IMR-90 (cell line): ENCODE results near the gene OPRL1. TPM values are rescaled to one million over a fixed set of nuclear protein-coding genes. Genes with fewer than 3 reads are reported as not detected.
"Not testable (repeated sequence)": the region's sequence is repeated elsewhere in the genome, so short reads cannot be mapped to it uniquely, and the experiment has no call there.

Experiments
- ATAC-seq: fragments of 200-7000 bp; cut with Tn5 transposase; 2 replicates; pipeline ENCODE4 v1.9.1; 2020; ENCODE audit warnings: low read depth, mild to moderate bottlenecking, moderate library complexity
- BruUV-seq: library from RNA; stranded (reverse); fragments of 400-500 nt; replicated peaks from 2 replicates; lab custom pipeline; 2021; lab: Mats Ljungman, UMichigan
- CTCF ChIA-PET: fragments of 300-600 bp; formaldehyde crosslinking; extraction: SDS; loops from one replicate; lab custom pipeline; 2021; ENCODE audit warnings: antibody characterized with exemption; lab: Yijun Ruan, JAX
- POLR2A ChIA-PET: fragments of 300-600 bp; sonication (Branson Sonifier 250); formaldehyde crosslinking; loops from one replicate; lab custom pipeline; 2022; ENCODE audit warnings: antibody characterized with exemption; ENCODE audit not compliant: unreplicated experiment; lab: Charles Lee
- DNase-seq: peaks from one replicate; pipeline ENCODE4 v3.0.0; 2013
- H2AFZ ChIP-seq: replicated peaks from 2 replicates; pipeline ENCODE3; 2013; ENCODE audit warnings: low read length, mild to moderate bottlenecking; ENCODE audit not compliant: poor library complexity
- H2AK5ac ChIP-seq: 2 replicates; pipeline ENCODE4 v1.6.1; 2013; ENCODE audit warnings: low read depth, low read length, inconsistent platforms
- H2AK9ac ChIP-seq: replicated peaks from 2 replicates; pipeline ENCODE3; 2013; ENCODE audit warnings: mild to moderate bottlenecking, low read depth, low read length, moderate library complexity; ENCODE audit not compliant: poor library complexity
- H2BK120ac ChIP-seq: 2 replicates; pipeline ENCODE4 v1.6.1; 2013; ENCODE audit warnings: low read depth, low read length, inconsistent platforms
- H2BK15ac ChIP-seq: 3 replicates; pipeline ENCODE4 v1.6.1; 2013; ENCODE audit warnings: low read depth, low read length, inconsistent platforms
- H2BK20ac ChIP-seq: 2 replicates; pipeline ENCODE4 v1.6.1; 2013; ENCODE audit warnings: low read depth, mild to moderate bottlenecking, inconsistent platforms, low read length, moderate library complexity
- H2BK5ac ChIP-seq: 2 replicates; pipeline ENCODE4 v1.6.1; 2013; ENCODE audit warnings: mild to moderate bottlenecking, low read depth, low read length, inconsistent platforms; ENCODE audit not compliant: poor library complexity, severe bottlenecking
- H3K14ac ChIP-seq: replicated peaks from 2 replicates; pipeline ENCODE4 v1.6.1; 2013; ENCODE audit warnings: low read depth, low read length, inconsistent platforms
- H3K18ac ChIP-seq: 2 replicates; pipeline ENCODE4 v1.6.1; 2013; ENCODE audit warnings: low read depth, low read length, control low read depth
- H3K23ac ChIP-seq: 2 replicates; pipeline ENCODE4 v1.6.1; 2013; ENCODE audit warnings: low read depth, low read length, inconsistent platforms
- H3K27ac ChIP-seq: 2 replicates; pipeline ENCODE4 v1.5.1; 2013; ENCODE audit warnings: mild to moderate bottlenecking, control low read depth, low read length; ENCODE audit not compliant: insufficient read depth
- H3K27me3 ChIP-seq: 2 replicates; pipeline ENCODE4 v1.6.1; 2013; ENCODE audit warnings: low read length; ENCODE audit not compliant: control insufficient read depth, insufficient read depth
- H3K36me3 ChIP-seq: 2 replicates; pipeline ENCODE4 v1.6.1; 2013; ENCODE audit warnings: low read length, mixed read lengths; ENCODE audit not compliant: control insufficient read depth, insufficient read depth
- H3K4ac ChIP-seq: 2 replicates; pipeline ENCODE4 v1.6.1; 2013; ENCODE audit warnings: low read depth, low read length, inconsistent platforms
- H3K4me1 ChIP-seq: 2 replicates; pipeline ENCODE4 v1.6.1; 2013; ENCODE audit warnings: low read length, mixed read lengths; ENCODE audit not compliant: control insufficient read depth, insufficient read depth
- H3K4me2 ChIP-seq: 2 replicates; pipeline ENCODE4 v1.6.1; 2013; ENCODE audit warnings: low read depth, mild to moderate bottlenecking, control low read depth, low read length, moderate library complexity
- H3K4me3 ChIP-seq: 2 replicates; pipeline ENCODE4 v1.5.1; 2013; ENCODE audit warnings: low read depth, mild to moderate bottlenecking, control low read depth, low read length, moderate library complexity; ENCODE audit not compliant: insufficient read depth
- H3K56ac ChIP-seq: 2 replicates; pipeline ENCODE4 v1.6.1; 2013; ENCODE audit warnings: low read length, inconsistent platforms; ENCODE audit not compliant: insufficient read depth; ENCODE audit errors: extremely low read depth
- H3K79me1 ChIP-seq, 2 experiments: 2 replicates each; pipeline ENCODE4 v1.6.1; 2013; ENCODE audit warnings: low read length in 2 of 2, inconsistent platforms in 1 of 2, low read depth in 1 of 2
- H3K9ac ChIP-seq: 2 replicates; pipeline ENCODE4 v1.6.1; 2013; ENCODE audit warnings: low read depth, low read length, control low read depth
- H3K9me1 ChIP-seq: 2 replicates; pipeline ENCODE4 v1.6.1; 2013; ENCODE audit warnings: low read length, inconsistent platforms; ENCODE audit not compliant: insufficient read depth
- H3K9me3 ChIP-seq: 2 replicates; pipeline ENCODE4 v1.6.1; 2013; ENCODE audit warnings: low read length; ENCODE audit not compliant: control insufficient read depth, insufficient read depth
- H4K20me1 ChIP-seq: 2 replicates; pipeline ENCODE4 v1.6.1; 2013; ENCODE audit warnings: low read length, inconsistent platforms; ENCODE audit not compliant: insufficient read depth
- H4K5ac ChIP-seq: 2 replicates; pipeline ENCODE4 v1.6.1; 2013; ENCODE audit warnings: mild to moderate bottlenecking, low read depth, low read length, control low read depth
- H4K8ac ChIP-seq, 2 experiments: 2 replicates each; pipeline ENCODE4 v1.6.1; 2013; ENCODE audit warnings: low read depth in 2 of 2, low read length in 2 of 2, control low read depth in 1 of 2, inconsistent platforms in 1 of 2
- H4K91ac ChIP-seq: 2 replicates; pipeline ENCODE4 v1.6.1; 2013; ENCODE audit warnings: low read depth, low read length, inconsistent platforms; ENCODE audit not compliant: insufficient read depth
- CHD1 ChIP-seq: IDR thresholded peaks from 2 replicates; pipeline ENCODE4 v1.6.1; 2012; ENCODE audit warnings: low read depth, low read length, improper control_type of control experiment
- MAFK ChIP-seq: IDR thresholded peaks from 2 replicates; pipeline ENCODE4 v1.6.1; 2012; ENCODE audit warnings: low read depth, low read length, improper control_type of control experiment
- NFE2L2 ChIP-seq: fragments of 150-350 bp; IDR thresholded peaks from 2 replicates; pipeline ENCODE4 v1.6.1; 2016; ENCODE audit warnings: low read depth, mild to moderate bottlenecking, low read length
- RCOR1 ChIP-seq: IDR thresholded peaks from 2 replicates; pipeline ENCODE4 v1.6.1; 2012; ENCODE audit warnings: mild to moderate bottlenecking, low read length, improper control_type of control experiment; ENCODE audit not compliant: insufficient replicate concordance
- WGBS, 2 experiments: methylation state at CpG; one replicate each; pipeline versions ENCODE4 v1.1.5 to v1.1.7; 2013; ENCODE audit warnings: missing lambda C conversion rate in 2 of 2; ENCODE audit not compliant: insufficient read length in 1 of 2; ENCODE audit errors: extremely low coverage in 2 of 2; 5-methylcytosine and 5-hydroxymethylcytosine counted together
- dilution Hi-C: fragments of 300-500 bp; cut with HindIII; formaldehyde crosslinking; loops from one replicate; pipeline ENCODE4 v1.14.3; 2018; ENCODE audit warnings: low sequenced_read_pairs; ENCODE audit not compliant: unreplicated experiment
- in situ Hi-C: fragments of 300-500 bp; cut with MboI; formaldehyde crosslinking; loops from 3 replicates; pipeline ENCODE4 v1.14.3; 2019; ENCODE audit warnings: low sequenced_read_pairs, inconsistent platforms, mixed read lengths
- intact Hi-C: fragments of 100-400 bp; cut with micrococcal nuclease; formaldehyde crosslinking; loops from 2 replicates; pipeline ENCODE4 v1.10.0; 2022
- polyA plus RNA-seq, 3 experiments: library from polyadenylated mRNA; depleted of rRNA; stranded (reverse); fragments of >200 nt; gene quantifications; 2 replicates each; pipeline ENCODE4 v1.2.3, GENCODE V29; 2012; ENCODE audit warnings: low replicate concordance in 1 of 3
- total RNA-seq: library from RNA; depleted of rRNA; stranded (reverse); fragments of >200 nt; gene quantifications from 2 replicates; pipeline ENCODE4 v1.2.3, GENCODE V29; 2012

OPRL1 gene
- total and polyA plus RNA-seq, 2 of the 4 experiments (the other 2 are of a cell fraction) = 0.36 to 1.2 TPM

DNA sequence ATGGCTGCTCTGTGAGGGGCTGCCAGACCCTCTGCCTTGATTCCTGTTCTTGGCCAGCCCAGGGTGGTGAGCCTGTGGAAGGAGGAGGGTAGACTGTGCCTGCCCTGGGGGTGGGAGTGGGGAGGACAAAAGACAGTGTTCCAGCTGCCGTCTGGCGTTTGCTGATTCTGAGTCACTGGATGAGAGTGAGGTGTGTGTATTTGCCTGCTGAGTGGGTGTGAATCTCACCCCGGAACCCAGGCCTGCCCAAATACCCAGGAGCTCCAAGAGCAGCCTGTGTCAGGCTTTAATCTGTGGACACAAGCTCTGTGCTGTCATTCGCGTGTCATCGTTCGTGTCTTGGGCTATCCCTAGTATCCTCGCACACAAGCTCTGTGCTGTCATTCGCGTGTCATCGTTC is 6.9 kb downstream of the OPRL1 start:
- Histone ChIP-seq H2BK20ac (no peak overlapping the region), H3K27ac (no peak overlapping the region), H2AK5ac (no peak overlapping the region), H4K91ac (no peak overlapping the region), H2AFZ (peak overlapping the region; percentile 51), H2BK5ac (no peak overlapping the region), H2AK9ac (no peak overlapping the region), H4K5ac (no peak overlapping the region), H3K36me3 (no peaks in the 10 kb centered on the region), H3K56ac (no peak overlapping the region), H3K27me3 (peaks cover 61% of the 10 kb centered on the region), H3K79me1 (no peaks in the 10 kb centered on the region), H3K9ac (no peak overlapping the region), H2BK120ac (no peak overlapping the region), H3K4me1 (peaks cover 6% of the 10 kb centered on the region; the same call in 1 of the 2 replicates), H3K9me1 (no peaks in the 10 kb centered on the region), H3K18ac (no peak overlapping the region), H3K4me3 (no peak overlapping the region), H3K4ac (no peak overlapping the region), H3K23ac (no peak overlapping the region), H4K20me1 (peaks cover 13% of the 10 kb centered on the region), H4K8ac (no peak overlapping the region), H3K9me3 (peaks cover 8% of the 10 kb centered on the region; the same call in 1 of the 2 replicates), H2BK15ac (no peak overlapping the region), H3K14ac (no peak overlapping the region), H3K4me2 (no peak overlapping the region)
- CTCF ChIA-PET = interaction anchor here (0.7 kb wide), 1 partner anchor 25 kb away, joined by 3 read pairs; no protein-coding TSS in a partner anchor
- ATAC-seq (no peak), DNase-seq (no peak)
- WGBS, 2 experiments = 40% methylated on average over 1 of the region's 11 CpGs; no CpG with 5 or more reads in 1 of the 2 experiments
- intact Hi-C loops (no loop called here), dilution Hi-C loops (no loop called here), in situ Hi-C loops (no loop called here)
- no peak for TF ChIP-seq NFE2L2
- no peak for TF ChIP-seq CHD1
- TF ChIP-seq RCOR1 = no peak
- TF ChIP-seq MAFK = no peak
- no TSS peak for BruUV-seq
- POLR2A ChIA-PET = no interaction called here

- in situ Hi-C loops, H3K14ac ChIP-seq, H4K5ac ChIP-seq, H3K4me2 ChIP-seq, H2AFZ ChIP-seq, H3K23ac ChIP-seq, BruUV-seq, H3K9ac ChIP-seq, H2BK15ac ChIP-seq, H3K9me1 ChIP-seq, H3K4ac ChIP-seq, POLR2A ChIA-PET, H3K4me1 ChIP-seq, H3K56ac ChIP-seq, H3K18ac ChIP-seq, H3K9me3 ChIP-seq, ATAC-seq, CTCF ChIA-PET, H4K91ac ChIP-seq, H3K4me3 ChIP-seq, DNase-seq, H2AK9ac ChIP-seq, H4K8ac ChIP-seq, H2BK20ac ChIP-seq, H2BK5ac ChIP-seq, H3K36me3 ChIP-seq, intact Hi-C loops, H2BK120ac ChIP-seq, H3K27ac ChIP-seq, H3K79me1 ChIP-seq, H2AK5ac ChIP-seq, dilution Hi-C loops: not testable (repeated sequence)
- Histone ChIP-seq H4K20me1 (peaks cover 13% of the 10 kb centered on the region), H3K27me3 (peaks cover 61% of the 10 kb centered on the region)
- no CpG with 5 or more reads among the region's 36 CpGs for WGBS, 2 experiments
These were observed 7.4 kb downstream of the OPRL1 start for GRCh38 chr20:64087226-64087825.
